GM12874 (cell line): ENCODE results near the gene KIF7.

Experiments
- TF ChIP-seq, protein P1 (sequence below): IDR thresholded peaks from 2 replicates; pipeline ENCODE4 v1.5.1; 2011; ENCODE audit warnings: low read depth, mild to moderate bottlenecking, control low read depth, low read length, moderate library complexity; ENCODE audit not compliant: insufficient read depth

KIF7 gene

DNA sequence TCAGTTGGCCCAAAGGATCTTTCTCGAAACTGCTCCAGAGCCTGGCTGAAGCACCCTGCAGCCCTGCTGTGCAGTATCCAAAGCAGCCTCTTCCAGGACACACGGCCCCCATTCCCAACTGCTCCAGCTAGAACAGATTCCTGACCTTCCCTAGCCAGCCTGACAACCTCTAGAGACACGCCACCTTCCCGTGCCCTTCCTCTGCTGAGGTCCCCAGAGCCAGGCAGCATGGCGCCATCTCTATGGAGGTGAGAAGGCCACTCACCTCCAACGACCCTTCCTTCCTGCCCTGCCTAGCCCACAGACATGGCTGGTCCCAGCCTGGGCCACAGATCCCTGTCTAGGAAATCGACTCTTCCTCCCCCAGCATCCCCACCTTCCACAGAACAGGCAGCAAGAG lies 3.1 kb downstream of the KIF7 start:
- TF ChIP-seq, protein P1, sequence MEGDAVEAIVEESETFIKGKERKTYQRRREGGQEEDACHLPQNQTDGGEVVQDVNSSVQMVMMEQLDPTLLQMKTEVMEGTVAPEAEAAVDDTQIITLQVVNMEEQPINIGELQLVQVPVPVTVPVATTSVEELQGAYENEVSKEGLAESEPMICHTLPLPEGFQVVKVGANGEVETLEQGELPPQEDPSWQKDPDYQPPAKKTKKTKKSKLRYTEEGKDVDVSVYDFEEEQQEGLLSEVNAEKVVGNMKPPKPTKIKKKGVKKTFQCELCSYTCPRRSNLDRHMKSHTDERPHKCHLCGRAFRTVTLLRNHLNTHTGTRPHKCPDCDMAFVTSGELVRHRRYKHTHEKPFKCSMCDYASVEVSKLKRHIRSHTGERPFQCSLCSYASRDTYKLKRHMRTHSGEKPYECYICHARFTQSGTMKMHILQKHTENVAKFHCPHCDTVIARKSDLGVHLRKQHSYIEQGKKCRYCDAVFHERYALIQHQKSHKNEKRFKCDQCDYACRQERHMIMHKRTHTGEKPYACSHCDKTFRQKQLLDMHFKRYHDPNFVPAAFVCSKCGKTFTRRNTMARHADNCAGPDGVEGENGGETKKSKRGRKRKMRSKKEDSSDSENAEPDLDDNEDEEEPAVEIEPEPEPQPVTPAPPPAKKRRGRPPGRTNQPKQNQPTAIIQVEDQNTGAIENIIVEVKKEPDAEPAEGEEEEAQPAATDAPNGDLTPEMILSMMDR: no peak

DNA sequence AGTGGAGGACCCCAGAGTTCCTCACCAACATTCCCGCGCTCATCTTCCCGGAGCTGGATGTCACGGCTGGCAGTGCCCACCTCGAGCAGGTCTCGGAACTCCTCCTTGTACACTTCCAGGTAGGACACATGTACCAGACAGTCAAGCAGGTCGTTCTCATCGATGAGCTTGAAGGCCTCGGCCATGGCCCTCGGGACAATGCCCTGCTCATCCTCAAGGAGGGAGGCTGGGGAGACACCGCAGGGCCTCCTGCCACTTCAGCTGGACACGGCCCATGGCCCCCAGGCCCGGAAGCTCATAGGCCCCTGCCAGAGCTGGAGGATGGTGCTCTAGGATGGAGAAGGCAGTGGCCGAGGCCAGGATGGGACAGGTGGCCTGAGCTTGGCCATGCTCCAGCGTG lies 5.6 kb downstream of the KIF7 start:
- TF ChIP-seq, protein P1: no peak

DNA sequence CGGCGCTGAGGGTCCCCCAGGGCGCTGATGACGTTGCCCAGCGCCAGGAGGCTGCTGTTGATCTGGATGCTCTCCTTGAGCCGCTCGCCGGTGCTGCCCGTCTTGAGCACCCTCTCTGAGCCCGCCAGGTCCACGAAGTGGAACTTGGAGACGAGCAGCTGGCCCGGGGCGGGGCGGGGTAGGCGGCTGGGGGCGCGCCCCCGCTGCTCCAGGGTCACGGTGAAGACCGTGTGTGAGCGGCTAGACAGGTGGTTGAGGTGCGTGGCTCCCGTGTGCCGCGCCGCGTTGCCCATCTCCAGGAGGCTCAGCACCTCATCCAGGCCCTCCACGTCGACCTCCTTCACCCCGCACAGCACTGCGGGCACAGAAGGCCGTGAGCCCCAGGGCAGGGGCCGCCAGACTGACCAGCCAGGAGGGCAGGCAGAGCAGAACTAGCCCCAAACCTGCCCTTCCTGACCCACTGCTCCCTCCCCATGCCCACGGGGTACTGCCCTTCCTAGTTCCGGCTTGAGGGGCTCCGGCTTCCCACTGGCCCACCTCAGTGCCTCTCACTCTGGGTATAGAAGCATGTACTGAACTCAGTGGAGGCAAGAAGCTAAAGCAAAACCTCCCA lies 6.1 kb downstream of the KIF7 start:
- TF ChIP-seq, protein P1: no peak

DNA sequence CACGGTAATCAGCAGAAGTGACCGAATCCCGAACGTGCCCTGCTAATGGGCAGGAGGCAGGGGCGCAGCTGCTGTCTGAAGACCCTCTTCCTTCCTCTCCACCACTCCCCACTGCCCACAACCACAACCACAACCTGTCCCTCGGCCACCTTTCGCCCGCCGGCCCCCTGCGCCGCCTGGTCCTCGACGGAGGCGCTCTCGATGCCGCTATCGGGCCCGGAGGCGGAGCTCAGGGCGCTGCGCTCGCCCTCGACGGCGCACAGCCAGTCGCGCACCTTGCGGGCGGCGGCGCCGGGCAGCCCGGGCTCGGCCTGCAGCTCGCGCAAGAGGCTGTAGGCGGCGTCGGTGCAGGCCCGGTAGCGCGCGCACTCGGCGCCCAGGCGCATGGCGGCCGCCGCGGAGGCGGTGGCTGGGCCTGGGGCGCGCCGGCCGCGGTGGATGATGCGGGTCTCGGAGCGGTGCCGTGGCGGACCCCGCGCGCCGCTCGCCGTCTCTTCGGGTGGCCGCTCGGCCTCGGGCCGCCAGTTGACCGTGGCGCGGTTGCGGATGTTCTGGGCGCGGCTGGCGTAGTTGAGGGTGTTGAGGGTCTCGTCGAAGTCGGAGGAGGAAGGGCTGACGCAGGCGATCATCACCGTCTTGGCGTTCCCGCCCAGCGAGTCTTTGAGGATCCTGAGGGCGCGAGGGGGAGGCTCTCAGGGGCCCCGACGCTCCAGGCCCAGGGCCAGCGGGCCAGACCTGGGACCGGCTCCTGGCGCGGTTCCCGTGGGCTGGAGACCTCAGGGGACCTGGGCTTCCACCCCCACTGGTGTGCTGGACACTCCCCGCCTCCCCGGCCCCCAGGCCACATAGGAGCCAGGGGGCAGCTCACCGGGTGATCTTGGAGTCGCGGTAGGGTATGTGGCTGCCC lies 6.9 kb downstream of the KIF7 start:
- TF ChIP-seq, protein P1: no peak

DNA sequence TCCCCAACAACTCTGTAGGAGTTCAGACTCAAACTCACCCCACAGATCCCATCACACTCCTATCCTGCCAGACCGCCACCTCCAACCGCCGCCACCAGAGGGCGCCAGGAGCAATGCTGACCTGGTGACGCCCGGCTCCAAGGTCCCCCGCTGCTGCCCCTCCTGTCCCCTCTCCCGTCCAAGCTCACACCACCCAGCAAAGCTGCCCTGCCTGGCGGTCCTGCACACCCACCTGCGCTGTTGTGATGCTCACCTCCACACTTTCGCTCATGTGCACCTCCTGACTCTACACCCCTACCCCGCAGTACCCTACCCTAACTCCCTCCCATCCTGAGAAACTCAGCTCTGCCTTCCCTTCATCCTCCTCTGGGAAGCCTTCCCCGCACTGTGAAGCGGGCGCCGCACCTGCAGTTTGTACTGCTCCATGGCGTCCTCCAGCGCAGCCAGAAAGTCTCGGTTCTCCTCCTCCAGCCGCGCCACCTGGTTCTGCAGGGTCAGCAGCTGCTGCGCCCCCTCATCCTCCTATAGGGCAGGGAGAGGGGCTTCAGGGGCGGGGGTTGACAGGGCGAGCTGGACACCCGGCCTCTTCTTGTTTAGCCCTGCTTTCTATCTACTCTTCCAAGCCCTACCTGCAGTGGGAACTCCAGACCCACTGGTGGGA lies 7.9 kb downstream of the KIF7 start:
- TF ChIP-seq, protein P1: peak; percentile 90

DNA sequence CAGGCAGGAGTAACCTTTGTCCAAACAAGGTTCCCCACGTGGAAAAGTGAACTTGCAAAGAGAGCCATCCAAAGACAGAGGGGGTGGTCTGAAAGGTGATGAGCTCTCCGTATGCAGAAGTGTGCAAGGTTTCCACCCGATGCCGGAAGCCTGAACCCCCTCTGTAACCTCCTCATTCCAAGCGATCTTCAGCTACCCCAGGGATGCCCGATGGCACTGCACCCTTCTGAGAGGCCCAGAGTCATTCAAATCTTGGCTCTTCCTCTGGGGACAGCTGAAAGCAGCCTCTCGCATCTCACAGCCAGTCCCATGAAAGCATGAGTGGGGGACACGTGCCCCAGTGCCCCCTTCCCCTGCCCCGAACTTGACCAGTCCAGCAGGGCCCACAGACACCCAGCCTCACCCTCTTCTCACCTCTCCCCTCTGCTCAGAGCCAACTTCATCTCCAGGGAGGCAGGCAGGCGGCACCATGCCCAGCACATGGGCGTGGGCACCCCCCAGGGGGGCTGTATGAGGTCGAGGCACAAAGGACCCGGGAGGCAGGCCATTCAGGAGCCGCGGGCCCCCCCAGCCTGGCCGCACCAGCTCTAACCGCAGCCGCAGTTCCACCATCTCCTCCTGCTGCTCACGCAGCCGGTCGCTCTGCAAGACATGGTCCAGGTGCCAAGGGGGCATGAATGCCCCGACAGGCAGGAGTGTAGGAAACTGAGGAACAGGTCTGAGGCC lies 8.7 kb downstream of the KIF7 start:
- TF ChIP-seq, protein P1: no peak

DNA sequence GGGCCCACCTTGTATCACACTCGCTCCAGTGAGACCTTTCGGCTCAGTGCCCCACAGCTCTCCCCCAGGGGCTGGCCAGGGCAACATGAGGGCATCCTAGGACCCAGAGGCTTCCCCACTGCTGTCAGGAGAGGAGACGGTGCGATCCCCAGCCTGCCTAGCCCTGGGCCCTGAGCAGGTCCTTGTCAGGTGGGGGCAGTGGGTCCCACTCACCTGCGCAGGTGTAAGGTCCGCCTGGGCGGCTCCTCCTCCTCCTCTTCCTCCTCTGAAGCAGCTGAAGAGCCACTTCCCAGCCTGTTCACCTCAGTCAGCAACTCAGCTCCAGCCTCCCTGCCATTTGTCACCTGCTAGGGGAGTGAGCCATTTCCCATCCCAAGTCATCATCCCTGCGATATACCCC lies 9.6 kb downstream of the KIF7 start:
- TF ChIP-seq, protein P1: no peak
